Thyroid gland (tissue), 4 donors: ENCODE data around the gene VCPKMT.

Experiments
- CTCF ChIP-seq, 6 experiments: fragments of 200-600 bp in 3 of 6; fragments of 450-650 bp in 3 of 6; sonication (generic) in 3 of 6; IDR thresholded peaks; one replicate each; pipeline ENCODE4 v1.5.1; 2016 to 2019; ENCODE audit warnings: antibody characterized with exemption in 6 of 6, mild to moderate bottlenecking in 2 of 6, inconsistent platforms in 1 of 6, moderate library complexity in 1 of 6
- POLR2A ChIP-seq, 2 donors: fragments of 450-650 bp; IDR thresholded peaks; one replicate each; pipeline ENCODE4 v1.6.1; 2017; ENCODE audit warnings: antibody characterized with exemption in 2 of 2, mild to moderate bottlenecking in 2 of 2, moderate library complexity in 1 of 2

GRCh38 chr14:50148799-50149198, 32.4 kb upstream of the VCPKMT start:
- TF ChIP-seq CTCF (IDR thresholded peaks at IDR 0.05) (no peak), POLR2A (IDR thresholded peaks at IDR 0.05) (no peak)
